Stimulated activated CD4-positive, alpha-beta T cell treated with anti-CD3 and anti-CD28 coated beads, Interleukin-15, amount 100 ng/mL, for 48 hours (primary cell): ENCODE measurements around the gene MTHFD2L.
"Not testable (repeated sequence)": the region's sequence is repeated elsewhere in the genome, so short reads cannot be mapped to it uniquely, and the experiment has no call there.

Experiments used
- DNase-seq, 2 donors: peaks; one replicate each; pipeline ENCODE4 v3.0.0-alpha.2; 2020; ENCODE audit warnings: low read depth in 2 of 2

MTHFD2L gene

DNA sequence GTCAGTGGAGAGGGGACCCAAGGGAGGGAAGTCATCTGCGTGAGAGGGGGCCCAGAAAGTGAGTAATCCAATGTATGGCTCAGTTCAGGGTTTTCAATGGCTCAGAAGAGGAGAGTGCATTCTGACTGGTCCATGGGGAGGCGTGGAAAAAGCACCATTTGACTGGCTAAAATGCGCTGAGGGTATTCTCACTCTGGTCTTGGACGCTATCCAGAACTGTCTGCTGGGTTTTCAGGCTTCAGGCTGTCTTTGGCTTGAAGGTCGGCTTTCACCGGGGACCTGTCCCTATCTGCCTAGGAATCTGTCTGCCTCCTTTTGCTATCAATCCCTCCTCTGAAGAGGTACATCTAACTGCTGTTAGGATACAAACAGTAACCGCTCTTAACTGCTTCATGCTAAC lies 176.7 kb downstream of the MTHFD2L start:
- DNase-seq: no peak

DNA sequence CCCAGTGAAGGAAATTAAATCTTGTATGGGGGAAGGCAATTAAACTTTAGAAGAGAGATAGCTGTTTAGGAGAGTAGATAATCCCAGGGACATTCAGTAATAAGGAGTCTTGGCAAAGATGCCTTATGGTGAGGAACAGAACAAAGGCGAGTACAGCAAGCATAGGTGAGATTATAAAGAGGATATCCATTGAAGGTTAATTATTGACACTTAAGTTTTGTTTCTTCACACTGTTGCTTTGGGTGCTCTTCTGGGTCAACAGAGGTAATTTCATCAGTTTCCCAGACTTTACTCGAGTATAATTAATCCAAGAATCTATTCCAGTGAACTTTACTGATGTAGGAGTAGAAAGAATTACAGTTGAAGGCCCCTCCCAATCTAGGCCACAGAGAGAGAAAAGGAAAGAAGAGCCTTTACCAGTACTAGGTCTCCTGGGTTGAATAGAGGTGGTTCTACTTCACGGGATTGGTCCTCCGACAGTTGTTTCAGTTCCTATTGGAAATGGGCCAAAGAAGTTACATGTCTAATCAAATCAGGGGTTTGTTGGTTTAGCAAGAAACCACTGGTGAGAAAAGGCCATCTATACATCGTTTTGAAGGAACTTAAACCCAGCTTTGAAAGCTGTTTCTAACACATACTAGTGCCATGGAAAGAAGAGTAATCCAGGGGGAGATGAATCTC lies 177.6 kb downstream of the MTHFD2L start:
- no peak for DNase-seq

DNA sequence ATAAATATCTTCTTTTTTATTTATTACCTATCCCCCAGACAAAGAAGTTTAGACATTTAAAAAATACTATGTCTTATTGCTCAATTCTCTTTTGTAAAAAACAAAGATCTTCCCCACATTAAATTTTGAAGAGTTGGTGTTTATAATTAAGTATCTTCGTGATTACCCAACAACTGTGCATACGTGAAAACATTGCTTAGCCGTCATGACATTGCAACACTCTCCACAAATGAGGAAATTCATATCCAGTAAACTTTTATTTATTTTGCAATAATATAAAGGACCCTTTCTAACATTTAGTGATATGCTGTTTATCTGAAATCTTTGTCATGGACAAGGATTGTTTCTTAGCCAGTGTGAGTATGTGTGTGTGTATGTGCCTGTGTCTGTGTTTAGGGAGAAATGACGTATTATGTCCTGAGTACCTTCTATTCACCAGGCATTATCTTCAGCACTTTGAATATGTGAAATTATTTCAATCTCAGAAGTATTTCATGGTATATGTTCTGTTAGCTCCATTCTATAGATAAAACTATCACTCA lies 180.9 kb downstream of the MTHFD2L start:
- DNase-seq: no peak

DNA sequence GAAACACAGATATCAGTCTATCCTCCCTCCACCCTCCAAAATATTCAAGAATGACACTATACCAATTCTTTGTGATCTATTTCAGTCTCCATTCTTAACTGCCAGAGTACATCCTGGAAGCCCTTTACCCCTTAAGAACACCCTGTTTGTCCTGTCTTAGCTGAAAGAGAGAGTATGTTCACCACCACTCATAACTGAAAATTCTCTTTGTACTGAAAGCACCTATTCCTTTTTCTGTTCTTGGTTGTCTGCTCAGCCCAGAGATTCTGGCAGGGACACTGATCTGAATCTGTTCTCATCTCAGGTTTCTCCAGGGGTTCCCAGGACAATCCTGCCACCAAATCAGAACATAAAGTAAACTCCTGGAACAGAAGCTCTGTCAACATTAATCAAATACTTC lies 181.6 kb downstream of the MTHFD2L start:
- DNase-seq: no peak

DNA sequence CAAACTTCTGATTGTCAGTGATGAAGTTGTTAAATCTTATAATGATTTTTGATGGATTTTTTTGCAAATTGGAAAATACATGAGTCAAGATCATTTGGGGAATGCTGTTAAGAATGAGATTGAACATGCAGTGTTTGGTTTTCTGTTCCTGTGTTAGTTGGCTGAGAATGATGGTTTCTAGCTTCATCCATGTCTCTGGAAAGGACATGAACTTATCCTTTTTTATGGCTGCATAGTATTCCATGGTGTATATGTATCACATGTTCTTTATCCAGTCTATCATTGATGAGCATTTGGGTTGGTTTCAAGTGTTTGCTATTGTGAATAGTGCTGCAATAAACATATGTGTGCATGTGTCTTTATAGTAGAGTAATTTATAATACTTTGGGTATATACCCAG lies 182.5 kb downstream of the MTHFD2L start:
- DNase-seq: not testable (repeated sequence)

DNA sequence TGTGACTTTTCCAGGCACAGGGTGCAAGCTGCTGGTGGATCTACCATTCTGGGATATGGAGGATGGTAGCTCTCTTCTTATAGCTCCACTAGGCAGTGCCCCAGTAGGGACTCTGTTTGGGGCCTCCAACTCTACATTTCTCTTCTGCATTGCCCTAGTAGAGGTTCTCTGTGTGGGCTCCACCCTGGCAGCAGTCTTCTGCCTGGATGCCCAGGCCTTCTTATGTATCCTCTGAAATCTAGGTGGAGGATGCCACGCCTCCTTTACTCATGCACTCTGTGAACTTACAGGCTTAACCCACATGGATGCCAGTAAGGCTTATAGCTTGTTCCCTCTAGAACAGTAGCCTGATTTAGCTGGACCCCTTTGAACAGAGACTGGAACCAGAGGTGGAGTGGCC lies 186.1 kb downstream of the MTHFD2L start:
- DNase-seq: no peak
